Ovary (tissue), 3 donors: ENCODE results near the gene STAT3.

ENCODE experiments used
- CTCF ChIP-seq, 3 donors: fragments of 450-650 bp in 2 of 3; fragments of 200-600 bp in 1 of 3; IDR thresholded peaks; one replicate each; pipeline versions ENCODE4 v1.5.1 to v1.8.0; 2016 to 2022; ENCODE audit warnings: antibody characterized with exemption in 3 of 3, mild to moderate bottlenecking in 1 of 3
- EP300 ChIP-seq: sonication (generic); formaldehyde crosslinking; IDR thresholded peaks from one replicate; pipeline ENCODE4 v1.6.1; 2017; ENCODE audit warnings: antibody characterized with exemption
- POLR2A ChIP-seq: fragments of 450-650 bp; IDR thresholded peaks from one replicate; pipeline ENCODE4 v1.6.1; 2017; ENCODE audit warnings: antibody characterized with exemption, mild to moderate bottlenecking, moderate library complexity
- donor health status: DM: no; HTN: no; CAD: no.

GRCh38 chr17:42424991-42425610, 36.9 kb upstream of the STAT3 start:
- no peak for TF ChIP-seq POLR2A
- no peak for TF ChIP-seq CTCF (IDR thresholded peaks at IDR 0.05)
- no peak for TF ChIP-seq EP300
